Activated CD4-positive, CD25-positive, alpha-beta regulatory T cell treated with anti-CD3 and anti-CD28 coated beads, Interleukin-2, amount 50 U/mL, for 72 hours (primary cell): Measurements from ENCODE around the gene RAB24.
"Not testable (repeated sequence)": the region's sequence is repeated elsewhere in the genome, so short reads cannot be mapped to it uniquely, and the experiment has no call there.

Experiments
- DNase-seq: peaks from one replicate; pipeline ENCODE4 v3.0.0; 2021

RAB24 gene

GRCh38 chr5:177303121-177303924, at the start of gene RAB24, which contains the start of gene PRELID1:
RAB24 (minus strand) TSS chr5:177303719; CDS start chr5:177303288, 431 bp downstream.
PRELID1 (plus strand) TSS chr5:177303799; CDS start chr5:177303986, 187 bp downstream.
- peak; percentile 95 for DNase-seq

DNA sequence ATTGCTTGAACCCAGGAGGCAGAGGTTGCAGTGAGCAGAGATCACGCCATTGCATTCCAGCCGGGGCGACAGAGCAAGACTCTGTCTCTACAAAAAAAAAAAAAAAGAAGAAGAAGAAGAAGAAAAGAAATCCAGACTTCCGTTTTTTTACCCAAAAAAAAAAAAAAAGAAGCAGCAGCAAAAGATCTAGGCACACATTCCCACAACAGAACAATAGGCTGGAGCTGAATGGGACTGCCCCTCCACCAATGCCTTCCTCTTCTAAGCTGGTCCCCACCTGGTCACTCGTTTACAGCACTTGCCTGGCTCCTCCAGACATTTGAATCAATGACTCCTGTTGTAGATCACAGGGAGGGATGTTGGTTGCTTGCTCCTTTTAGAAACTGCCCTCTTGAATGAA, 49.6 kb upstream of the RAB24 start:
- no peak for DNase-seq

GRCh38 chr5:177351392-177352329, 48.1 kb upstream of the RAB24 start, which contains the start of gene LMAN2:
LMAN2 (minus strand) TSS chr5:177351668; CDS start chr5:177351647, 21 bp downstream.
- peak; percentile 86 for DNase-seq

DNA sequence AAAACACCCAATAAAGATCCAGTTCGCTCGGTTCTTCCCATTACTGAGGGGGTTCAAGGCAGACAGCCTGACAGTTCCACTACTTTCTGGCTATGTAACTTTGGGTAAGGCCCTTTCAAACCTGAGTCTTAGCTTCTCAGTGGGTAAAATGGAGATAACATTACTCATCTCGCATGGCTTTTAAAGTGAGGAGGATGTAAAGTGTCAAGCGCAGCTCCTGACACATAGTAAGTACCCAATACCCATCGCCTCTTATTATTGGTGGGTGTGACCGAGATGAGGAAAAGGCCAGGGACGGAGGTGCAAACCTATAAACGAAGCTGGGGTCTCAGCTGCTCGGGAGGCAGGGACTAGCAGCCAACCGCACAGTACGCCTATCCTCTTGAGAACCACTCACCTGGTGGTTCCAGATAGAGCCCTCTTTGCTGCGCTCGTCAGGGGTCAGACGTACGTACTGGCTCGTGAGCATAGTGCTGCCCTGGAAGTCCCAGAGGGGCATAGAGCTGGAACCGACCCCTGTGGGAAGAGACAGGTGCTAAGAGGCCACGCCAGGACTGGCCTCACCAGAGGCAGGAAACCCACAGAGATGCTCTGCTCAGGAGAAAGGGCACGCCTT, 47.4 kb upstream of the RAB24 start:
- no peak for DNase-seq

DNA sequence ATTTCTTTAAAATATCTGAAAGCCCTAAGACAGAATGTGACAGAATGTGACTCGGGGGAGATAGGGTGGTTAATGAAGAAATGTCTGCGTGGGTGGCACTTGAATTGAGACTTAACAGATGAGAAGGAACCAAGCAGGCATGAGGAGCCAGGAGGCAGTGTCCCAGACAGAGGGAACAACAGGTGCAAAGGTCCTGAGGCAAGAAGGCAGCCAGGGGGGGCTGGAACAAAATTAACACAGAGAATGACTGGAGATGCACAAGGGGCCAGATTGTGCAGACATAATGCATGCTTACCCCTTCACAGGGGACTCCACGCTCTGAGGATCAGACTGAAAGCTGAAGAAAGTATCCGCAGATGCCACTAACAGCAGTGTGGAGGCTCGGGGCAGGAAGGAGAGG, 46.2 kb upstream of the RAB24 start:
- no peak for DNase-seq

GRCh38 chr5:177349362-177349647, 45.8 kb upstream of the RAB24 start:
- DNase-seq: no peak

DNA sequence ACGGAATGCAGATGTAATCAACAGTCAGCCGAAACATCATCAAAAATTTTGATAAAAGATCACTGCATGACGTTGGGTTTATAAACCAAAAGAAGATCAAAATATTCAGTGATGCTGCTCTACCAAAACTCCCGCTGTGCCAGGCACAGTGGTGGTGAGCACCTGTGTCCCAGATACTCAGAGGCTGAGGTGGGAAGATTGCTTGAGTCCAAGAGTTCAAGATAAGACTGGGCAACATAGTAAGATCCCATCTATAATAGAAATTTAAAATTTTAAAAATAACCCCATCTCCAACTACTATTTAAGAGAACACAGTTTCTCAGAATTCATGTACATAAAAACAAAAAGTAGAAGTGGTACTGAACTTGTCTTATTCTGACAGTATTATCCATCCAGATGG, 44.2 kb upstream of the RAB24 start:
- no peak for DNase-seq

DNA sequence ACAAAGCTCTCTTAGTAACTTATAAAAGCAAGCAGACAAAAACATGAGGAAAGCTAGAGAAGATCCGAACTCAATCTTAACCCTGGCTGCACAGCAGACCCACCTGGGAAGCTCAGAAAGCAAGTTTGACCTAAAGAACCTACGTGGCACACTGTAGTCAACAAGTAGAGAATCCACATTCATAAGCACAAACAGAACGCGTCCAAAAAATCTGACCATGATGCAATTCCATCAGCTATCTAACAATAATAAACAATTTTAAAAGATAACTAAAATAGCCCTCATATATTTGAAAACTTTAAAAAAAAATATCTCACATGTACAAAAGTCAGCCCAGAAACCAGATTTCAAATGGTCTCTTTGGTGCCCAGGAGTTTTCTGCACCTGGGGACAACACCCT, 43.3 kb upstream of the RAB24 start:
- DNase-seq: no peak

DNA sequence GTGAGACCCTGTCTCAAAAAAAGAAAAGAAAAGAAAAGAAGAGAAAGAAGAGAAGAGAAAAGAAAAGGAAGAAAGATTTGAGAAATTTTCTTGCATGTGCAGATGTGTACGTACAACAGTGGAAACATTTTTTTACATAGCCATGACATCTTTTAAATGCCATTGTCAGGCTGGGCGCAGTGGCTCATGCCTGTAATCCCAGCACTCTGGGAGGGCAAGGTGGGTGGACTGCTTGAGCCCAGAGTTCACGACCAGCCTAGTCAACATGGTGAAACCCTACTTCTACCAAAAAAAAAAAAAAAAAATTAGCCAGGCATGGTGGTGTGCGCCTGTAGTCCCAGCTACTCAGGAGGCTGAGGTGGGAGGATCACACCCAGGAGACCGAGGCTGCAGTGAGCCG, 41.4 kb upstream of the RAB24 start:
- DNase-seq: no peak

DNA sequence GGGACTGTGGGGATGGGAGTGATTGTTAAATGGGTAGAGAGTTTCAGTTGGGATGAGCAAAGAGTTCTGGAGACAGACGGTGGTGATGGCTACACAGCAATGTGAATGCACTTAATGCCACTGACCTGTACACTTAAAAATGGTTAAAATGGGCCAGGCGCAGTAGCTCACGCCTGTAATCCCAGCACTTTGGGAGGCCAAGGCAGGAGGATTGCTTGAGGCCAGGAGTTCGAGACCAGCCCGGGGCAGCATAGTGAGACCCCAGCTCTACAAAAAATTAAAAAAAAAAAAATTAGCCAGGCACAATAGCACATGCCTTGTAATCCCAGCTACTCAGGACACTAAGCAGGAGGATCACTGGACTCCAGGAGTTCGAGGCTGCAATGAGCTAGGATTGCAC, 40.3 kb upstream of the RAB24 start:
- DNase-seq: no peak

GRCh38 chr5:177343000-177343399, 39.5 kb upstream of the RAB24 start:
- DNase-seq: not testable (repeated sequence)

DNA sequence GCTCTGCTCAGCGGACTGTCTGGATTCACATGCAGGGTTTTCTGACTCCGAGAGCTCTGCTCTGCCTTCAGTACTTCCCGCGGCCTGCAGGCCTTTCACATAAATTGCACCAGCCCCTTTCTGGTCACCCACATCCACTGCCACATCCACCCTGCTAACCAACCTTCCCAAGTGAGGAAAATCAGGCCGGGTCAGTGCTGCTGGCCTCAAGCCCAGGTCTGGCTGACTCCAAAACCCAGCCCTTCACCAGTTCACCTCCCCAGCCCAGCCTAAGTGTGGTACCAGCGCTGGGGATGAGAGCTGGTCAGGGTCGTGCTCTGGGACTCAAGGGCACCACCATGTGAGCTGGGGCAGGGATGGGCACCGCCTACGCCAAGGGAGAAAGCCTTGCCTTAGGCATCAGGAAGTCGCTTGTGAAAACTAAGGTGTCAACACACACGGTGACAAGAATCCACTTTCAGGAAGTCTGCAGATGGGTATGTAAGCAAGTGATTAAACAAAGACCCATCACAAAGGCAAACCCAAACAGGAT, 35.7 kb upstream of the RAB24 start:
- DNase-seq: no peak

DNA sequence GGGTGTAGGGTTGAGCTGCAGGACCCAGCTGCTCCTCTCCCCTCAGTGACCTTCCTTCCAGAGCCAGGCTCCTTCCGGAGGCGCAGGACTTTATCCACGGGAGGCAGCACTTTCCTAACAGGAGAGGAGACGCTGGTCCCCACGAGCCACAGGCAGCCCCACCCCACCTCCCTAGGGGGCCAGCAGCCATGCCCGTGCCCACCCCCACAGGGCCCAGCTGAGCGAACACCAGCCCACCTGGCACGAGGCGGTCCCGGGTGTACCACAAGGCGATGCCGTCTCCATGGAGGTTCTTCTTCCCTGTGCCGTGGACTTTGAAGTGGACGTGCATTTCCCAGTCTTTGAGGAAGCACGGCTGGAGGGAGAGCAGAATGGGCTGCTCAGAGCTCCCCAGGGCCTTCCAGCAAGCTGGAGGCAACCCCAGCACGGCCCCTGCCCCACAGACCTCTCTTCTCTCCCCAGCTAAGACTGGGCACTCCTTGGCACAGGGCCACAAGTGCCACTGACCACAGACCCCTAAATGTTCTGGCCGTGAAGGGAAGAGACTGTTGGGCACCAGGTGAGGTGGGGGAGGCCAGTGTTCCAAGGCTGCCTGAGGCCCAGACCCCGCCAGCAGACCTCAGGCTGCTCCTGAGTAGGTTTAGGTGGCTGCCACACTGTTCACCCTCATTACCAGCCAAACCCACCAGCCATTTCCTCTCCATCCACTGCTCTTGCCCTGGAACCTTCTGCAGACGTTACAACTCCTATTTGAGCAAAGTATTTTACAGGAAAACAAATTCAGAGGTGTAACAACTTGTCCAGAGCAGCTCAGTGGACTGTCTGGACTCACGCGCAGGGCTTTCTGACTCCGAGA, 35.0 kb upstream of the RAB24 start:
- DNase-seq: no peak

DNA sequence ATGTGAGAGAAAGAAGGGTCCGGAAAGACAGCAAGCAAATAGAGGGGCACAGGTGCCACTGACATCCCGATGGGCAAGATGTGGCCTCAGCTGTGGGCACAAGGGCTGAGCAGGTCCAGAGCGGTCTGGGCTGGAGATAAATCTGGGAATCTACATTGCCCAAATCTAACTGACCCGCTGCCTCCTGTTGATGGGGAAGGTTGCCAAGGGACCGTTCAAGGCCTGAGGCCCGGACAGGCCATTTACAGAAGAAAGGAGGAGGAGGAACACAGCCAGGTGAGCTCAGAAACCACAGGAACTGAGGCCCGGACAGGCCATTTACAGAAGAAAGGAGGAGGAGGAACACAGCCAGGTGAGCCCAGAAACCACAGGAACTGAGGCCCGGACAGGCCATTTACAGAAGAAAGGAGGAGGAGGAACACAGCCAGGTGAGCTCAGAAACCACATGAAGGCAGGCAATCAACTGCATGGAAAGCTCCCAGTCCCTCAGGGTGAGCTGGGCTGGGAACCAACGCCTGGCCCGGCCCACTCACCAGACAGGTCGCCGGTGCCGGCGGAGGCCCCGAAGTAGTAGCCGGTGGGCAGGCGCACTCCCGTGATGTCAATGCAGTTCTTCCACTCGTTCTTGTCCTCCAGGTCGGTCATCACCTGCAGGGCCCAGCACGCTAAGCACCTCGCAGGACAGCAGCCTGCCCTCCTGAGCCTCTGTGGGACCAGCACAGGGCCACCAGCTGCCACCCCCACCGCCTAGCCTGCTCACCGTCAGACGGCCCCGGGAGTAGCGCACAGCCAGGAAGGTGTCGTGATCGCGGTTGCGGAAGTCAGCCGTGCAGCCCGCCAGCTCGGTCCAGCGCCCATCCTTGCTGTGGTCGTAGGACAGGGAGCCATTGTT, 33.3 kb upstream of the RAB24 start:
- DNase-seq: no peak

- DNase-seq: no peak
These were observed 32.6 kb upstream of the RAB24 start for GRCh38 chr5:177336112-177336511.

DNA sequence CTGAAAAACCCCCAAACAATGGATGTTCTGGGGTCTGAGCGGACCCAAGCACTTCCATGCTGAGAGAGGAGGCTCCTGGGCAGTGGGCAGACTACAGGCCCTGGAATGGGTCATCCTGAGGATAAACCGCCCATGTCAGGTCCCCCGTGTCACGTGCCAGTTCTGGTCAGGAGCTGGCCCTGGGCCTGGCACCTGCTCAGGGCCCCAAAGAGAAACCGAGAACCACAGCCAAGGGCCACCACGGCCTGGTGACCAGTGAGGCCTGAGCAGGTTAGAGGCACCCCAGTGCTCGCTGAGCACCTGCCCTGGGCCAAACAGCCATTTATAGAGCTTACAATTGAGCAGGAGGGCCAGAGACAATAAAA, 32.2 kb upstream of the RAB24 start:
- DNase-seq: no peak

GRCh38 chr5:177334781-177335700, 31.5 kb upstream of the RAB24 start:
- no peak for DNase-seq

DNA sequence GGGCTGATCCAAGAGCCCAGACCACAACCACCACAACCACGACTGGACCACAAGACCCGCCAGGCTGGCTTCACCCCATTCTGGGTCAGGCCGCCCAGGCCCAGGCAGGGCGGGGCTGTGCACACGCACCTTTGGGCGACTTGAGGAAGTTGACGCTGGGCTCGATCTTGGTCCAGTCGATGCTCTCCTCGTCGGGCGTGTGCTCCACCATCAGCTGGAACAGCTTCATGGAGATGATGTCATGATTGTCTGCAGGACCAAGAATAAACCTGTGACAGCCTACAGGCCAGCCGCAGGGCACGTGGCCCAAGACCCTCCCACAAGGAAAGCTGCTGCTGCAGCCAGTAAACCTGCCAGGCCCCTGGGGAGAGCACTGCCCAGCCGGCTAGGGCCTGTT, 30.6 kb upstream of the RAB24 start:
- DNase-seq: no peak

GRCh38 chr5:177333420-177334154, 30.1 kb upstream of the RAB24 start:
- DNase-seq: no peak
